SK-N-SH treated with all-trans-retinoic acid at 6 μM for 48 hours (cell line): ENCODE measurements around the gene LMAN1L.

Source experiments
- BACH2 ChIP-seq: fragments of 250-450 bp; sonication (Bioruptor Pico); IDR thresholded peaks from 2 replicates; pipeline ENCODE4 v1.9.0; 2021; ENCODE audit warnings: mild to moderate bottlenecking, borderline replicate concordance
- CSDC2 ChIP-seq: fragments of 250-450 bp; sonication (Bioruptor Pico); IDR thresholded peaks from 2 replicates; pipeline ENCODE4 v1.5.0; 2020; ENCODE audit warnings: mild to moderate bottlenecking, moderate library complexity
- ZNF8 ChIP-seq: fragments of 450-650 bp; formaldehyde crosslinking; IDR thresholded peaks from 2 replicates; pipeline ENCODE4 v1.5.0; 2020; ENCODE audit warnings: mild to moderate bottlenecking, moderate library complexity

DNA sequence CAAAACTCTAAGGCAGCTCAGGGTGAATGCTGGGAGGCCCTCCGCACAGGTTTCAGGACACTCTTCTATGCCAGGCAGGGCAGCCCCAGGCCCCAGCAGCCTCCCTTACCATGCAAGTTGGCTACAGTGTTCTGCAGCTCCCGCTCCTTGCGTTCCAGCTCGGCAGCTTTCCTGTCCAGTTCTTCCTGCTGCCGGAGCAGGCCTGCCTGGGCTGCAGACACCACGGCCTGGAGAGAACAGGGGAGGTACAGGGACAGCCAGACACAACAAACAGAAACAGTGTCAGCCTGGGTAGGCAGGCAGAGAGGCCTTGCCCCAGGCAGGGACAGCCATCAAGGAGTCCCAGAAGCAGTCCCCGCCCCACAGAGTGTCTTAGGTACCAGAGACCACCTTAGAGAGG is 39.3 kb downstream of the LMAN1L start:
- TF ChIP-seq CSDC2 (CRISPR knock-in tag) (no peak), ZNF8 (CRISPR knock-in tag) (no peak), BACH2 (CRISPR knock-in tag) (no peak)
